ENCODE measurements around the gene RASL12. TPM values are rescaled to one million over a fixed set of nuclear protein-coding genes. Genes with fewer than 3 reads are reported as not detected.

The RASL12 gene
- total RNA-seq, 1 donor from 2014 or later: 5.8 TPM

DNA sequence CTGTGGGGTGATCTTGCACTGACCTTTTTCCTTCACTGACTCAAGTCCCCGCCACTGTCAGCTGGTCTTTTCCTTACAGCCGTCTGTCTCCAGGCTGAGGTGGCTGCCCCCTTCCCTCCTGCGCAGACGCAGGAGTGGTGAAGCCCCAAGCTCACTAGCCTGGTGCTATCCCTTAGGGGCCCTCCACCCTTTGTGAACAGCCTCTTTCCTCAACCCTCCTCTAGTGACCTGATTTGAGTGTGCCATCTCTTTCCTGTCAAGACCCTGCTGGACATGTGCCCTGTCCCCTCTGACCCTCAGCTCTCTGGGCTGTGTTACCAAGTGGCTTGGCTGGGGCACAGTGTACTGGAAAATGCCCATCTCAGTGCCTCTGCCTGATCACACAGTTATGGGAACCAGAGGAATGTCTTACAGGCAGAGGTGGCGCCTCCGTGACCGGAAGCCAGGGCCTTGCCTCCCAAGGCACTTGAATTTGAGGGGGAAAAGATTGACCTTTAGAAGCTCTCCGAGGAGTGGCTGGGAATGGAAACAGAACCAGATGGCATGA, 17.5 kb upstream of the RASL12 start:
- Mint-ChIP-seq H3K4me3 (no peak overlapping the region), H3K27me3 (ENCODE audit: insufficient read depth, low read depth) (peaks cover 25% of the 10 kb centered on the region)
- H3K4me1 ChIP-seq: peaks cover 70% of the 10 kb centered on the region

DNA sequence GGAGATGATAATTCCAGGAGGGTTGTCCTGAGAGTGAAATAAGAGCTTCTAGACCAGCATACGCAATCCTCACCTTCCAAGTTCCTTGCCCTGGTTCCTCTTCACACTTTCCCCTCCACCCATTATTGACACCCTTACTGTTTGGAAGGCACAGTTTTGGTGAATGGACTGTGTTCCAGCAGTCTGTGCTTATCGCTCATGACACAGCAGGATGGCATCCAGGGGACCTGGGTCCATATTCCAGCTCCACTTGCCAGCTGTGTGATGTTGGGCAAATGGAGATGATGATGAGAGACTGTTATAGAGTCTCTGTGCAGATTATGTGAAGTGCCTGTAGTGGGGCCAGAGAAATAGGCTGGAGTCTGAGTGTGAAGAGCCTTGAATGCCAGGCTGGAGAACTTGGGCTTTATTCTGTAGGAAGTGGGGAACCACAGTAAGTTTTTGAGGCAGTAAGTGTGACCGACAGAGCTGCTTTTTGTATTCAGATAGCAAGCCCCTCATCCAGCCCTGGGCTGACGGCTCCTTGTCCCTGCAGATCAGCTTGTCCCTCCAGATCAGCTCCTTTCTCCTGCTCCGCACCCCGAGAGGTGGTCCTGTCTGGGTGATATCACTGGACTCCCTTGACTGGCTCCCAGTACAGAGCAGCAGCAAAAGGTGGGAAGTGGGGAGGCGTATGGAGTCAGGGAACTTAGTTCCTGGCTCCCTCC, 16.9 kb upstream of the RASL12 start:
- H3K36me3 Mint-ChIP-seq: no peaks in the 10 kb centered on the region
- H3K27ac Mint-ChIP-seq: peak overlapping the region; percentile 86
- Histone ChIP-seq H2AFZ (replicated peaks) (no peak overlapping the region), H3K4me2 (peak overlapping the region; percentile 72), H3K27me3 (peaks cover 67% of the 10 kb centered on the region), H3K36me3 (no peaks in the 10 kb centered on the region), H3K27ac (no peak overlapping the region), H4K20me1 (ENCODE audit: low read depth) (peaks cover 42% of the 10 kb centered on the region), H3K9ac (no peak overlapping the region), H3K4me1 (peaks cover 70% of the 10 kb centered on the region), H3F3A (ENCODE audit: low read depth) (peaks cover 58% of the 10 kb centered on the region), H3K4me3 (no peak overlapping the region), H3K9me3 (ENCODE audit: low read depth) (no peaks in the 10 kb centered on the region), H3K79me2 (ENCODE audit: low read depth) (no peaks in the 10 kb centered on the region)
- H3K4me3 Mint-ChIP-seq: no peak overlapping the region
- H3K9me3 Mint-ChIP-seq: no peaks in the 10 kb centered on the region
- H3K4me1 Mint-ChIP-seq: peaks cover 75% of the 10 kb centered on the region
- TF ChIP-seq EZH2 (IDR thresholded peaks at IDR 0.05): no peak
- TF ChIP-seq, protein P1, sequence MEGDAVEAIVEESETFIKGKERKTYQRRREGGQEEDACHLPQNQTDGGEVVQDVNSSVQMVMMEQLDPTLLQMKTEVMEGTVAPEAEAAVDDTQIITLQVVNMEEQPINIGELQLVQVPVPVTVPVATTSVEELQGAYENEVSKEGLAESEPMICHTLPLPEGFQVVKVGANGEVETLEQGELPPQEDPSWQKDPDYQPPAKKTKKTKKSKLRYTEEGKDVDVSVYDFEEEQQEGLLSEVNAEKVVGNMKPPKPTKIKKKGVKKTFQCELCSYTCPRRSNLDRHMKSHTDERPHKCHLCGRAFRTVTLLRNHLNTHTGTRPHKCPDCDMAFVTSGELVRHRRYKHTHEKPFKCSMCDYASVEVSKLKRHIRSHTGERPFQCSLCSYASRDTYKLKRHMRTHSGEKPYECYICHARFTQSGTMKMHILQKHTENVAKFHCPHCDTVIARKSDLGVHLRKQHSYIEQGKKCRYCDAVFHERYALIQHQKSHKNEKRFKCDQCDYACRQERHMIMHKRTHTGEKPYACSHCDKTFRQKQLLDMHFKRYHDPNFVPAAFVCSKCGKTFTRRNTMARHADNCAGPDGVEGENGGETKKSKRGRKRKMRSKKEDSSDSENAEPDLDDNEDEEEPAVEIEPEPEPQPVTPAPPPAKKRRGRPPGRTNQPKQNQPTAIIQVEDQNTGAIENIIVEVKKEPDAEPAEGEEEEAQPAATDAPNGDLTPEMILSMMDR (IDR thresholded peaks at IDR 0.05): no peak
- no peak for TF ChIP-seq EZH2phosphoT487 (IDR thresholded peaks at IDR 0.05)
- H3K27me3 Mint-ChIP-seq (ENCODE audit: insufficient read depth, low read depth): peaks cover 25% of the 10 kb centered on the region
- no peak for DNase-seq (ENCODE audit: low spot score)

More for the DNA sequence above, 17.5 kb upstream of the RASL12 start:
- Mint-ChIP-seq H3K36me3 (no peaks in the 10 kb centered on the region), H3K27ac (peak overlapping the region; percentile 86), H3K4me1 (peaks cover 75% of the 10 kb centered on the region), H3K9me3 (no peaks in the 10 kb centered on the region)
- peaks cover 42% of the 10 kb centered on the region for H4K20me1 ChIP-seq (ENCODE audit: low read depth)
- no peak overlapping the region for H3K9ac ChIP-seq
- H3K4me3 ChIP-seq: no peak overlapping the region
- TF ChIP-seq EZH2phosphoT487 (IDR thresholded peaks at IDR 0.05) (no peak), EZH2 (IDR thresholded peaks at IDR 0.05) (no peak)
- TF ChIP-seq, protein P1 (IDR thresholded peaks at IDR 0.05): no peak
- H3F3A ChIP-seq (ENCODE audit: low read depth): peaks cover 58% of the 10 kb centered on the region
- no peak overlapping the region for H3K4me2 ChIP-seq
- no peaks in the 10 kb centered on the region for H3K36me3 ChIP-seq
- no peaks in the 10 kb centered on the region for H3K9me3 ChIP-seq (ENCODE audit: low read depth)
- no peak for DNase-seq (ENCODE audit: low spot score)
- no peak overlapping the region for H2AFZ ChIP-seq (replicated peaks)
- no peaks in the 10 kb centered on the region for H3K79me2 ChIP-seq (ENCODE audit: low read depth)
- peaks cover 60% of the 10 kb centered on the region for H3K27me3 ChIP-seq
- no peak overlapping the region for H3K27ac ChIP-seq

DNA sequence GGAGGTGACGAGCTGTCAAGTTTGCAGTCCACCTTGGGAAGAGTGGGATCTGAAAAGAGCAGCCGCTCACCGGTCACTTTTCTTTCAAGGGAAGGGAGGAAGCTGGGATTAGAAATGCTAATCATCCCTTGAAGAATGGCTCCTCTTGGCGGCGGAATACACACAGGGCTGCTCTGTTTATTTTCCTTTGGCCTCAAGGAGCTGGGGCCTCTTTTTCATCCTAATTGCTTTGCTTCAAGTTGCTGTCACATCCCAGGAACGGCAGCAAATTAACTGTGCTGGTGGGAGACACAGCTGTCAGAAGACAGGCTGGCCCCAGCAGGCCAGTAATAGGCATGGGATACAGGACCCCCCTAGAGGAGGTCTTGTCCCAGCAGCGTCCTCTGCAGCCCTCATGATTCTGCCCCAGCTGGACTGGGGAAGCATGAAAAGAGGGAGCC, 15.5 kb upstream of the RASL12 start:
- peak overlapping the region; percentile 90 for H3K27ac ChIP-seq
- H3K4me1 ChIP-seq: peaks cover 57% of the 10 kb centered on the region
- no peaks in the 10 kb centered on the region for H3K79me2 ChIP-seq (ENCODE audit: low read depth)
- no peaks in the 10 kb centered on the region for H3K9me3 ChIP-seq (ENCODE audit: low read depth)
- no peaks in the 10 kb centered on the region for H3K36me3 Mint-ChIP-seq
- H3F3A ChIP-seq (ENCODE audit: low read depth): peaks cover 46% of the 10 kb centered on the region
- TF ChIP-seq, protein P1 (IDR thresholded peaks at IDR 0.05): peak; percentile 45
- TF ChIP-seq EZH2phosphoT487 (IDR thresholded peaks at IDR 0.05): peak; percentile 58
- TF ChIP-seq EZH2 (IDR thresholded peaks at IDR 0.05): no peak
- H3K4me3 ChIP-seq: peak overlapping the region; percentile 16
- no peak overlapping the region for H3K9ac ChIP-seq
- H3K9me3 Mint-ChIP-seq: no peaks in the 10 kb centered on the region
- H3K27me3 Mint-ChIP-seq (ENCODE audit: insufficient read depth, low read depth): peaks cover 25% of the 10 kb centered on the region
- peak overlapping the region; percentile 72 for H3K4me2 ChIP-seq
- peaks cover 35% of the 10 kb centered on the region for H4K20me1 ChIP-seq (ENCODE audit: low read depth)
- H3K4me1 Mint-ChIP-seq: peaks cover 65% of the 10 kb centered on the region
- H2AFZ ChIP-seq (replicated peaks): no peak overlapping the region
- H3K36me3 ChIP-seq: no peaks in the 10 kb centered on the region
- peak overlapping the region; percentile 17 for H3K27ac Mint-ChIP-seq
- peak; percentile 92 for DNase-seq (ENCODE audit: low spot score)
- peak overlapping the region; percentile 64 for H3K4me3 Mint-ChIP-seq
- H3K27me3 ChIP-seq: peaks cover 80% of the 10 kb centered on the region
